ENCODE data around the gene STAB1.

The STAB1 gene, protein sequence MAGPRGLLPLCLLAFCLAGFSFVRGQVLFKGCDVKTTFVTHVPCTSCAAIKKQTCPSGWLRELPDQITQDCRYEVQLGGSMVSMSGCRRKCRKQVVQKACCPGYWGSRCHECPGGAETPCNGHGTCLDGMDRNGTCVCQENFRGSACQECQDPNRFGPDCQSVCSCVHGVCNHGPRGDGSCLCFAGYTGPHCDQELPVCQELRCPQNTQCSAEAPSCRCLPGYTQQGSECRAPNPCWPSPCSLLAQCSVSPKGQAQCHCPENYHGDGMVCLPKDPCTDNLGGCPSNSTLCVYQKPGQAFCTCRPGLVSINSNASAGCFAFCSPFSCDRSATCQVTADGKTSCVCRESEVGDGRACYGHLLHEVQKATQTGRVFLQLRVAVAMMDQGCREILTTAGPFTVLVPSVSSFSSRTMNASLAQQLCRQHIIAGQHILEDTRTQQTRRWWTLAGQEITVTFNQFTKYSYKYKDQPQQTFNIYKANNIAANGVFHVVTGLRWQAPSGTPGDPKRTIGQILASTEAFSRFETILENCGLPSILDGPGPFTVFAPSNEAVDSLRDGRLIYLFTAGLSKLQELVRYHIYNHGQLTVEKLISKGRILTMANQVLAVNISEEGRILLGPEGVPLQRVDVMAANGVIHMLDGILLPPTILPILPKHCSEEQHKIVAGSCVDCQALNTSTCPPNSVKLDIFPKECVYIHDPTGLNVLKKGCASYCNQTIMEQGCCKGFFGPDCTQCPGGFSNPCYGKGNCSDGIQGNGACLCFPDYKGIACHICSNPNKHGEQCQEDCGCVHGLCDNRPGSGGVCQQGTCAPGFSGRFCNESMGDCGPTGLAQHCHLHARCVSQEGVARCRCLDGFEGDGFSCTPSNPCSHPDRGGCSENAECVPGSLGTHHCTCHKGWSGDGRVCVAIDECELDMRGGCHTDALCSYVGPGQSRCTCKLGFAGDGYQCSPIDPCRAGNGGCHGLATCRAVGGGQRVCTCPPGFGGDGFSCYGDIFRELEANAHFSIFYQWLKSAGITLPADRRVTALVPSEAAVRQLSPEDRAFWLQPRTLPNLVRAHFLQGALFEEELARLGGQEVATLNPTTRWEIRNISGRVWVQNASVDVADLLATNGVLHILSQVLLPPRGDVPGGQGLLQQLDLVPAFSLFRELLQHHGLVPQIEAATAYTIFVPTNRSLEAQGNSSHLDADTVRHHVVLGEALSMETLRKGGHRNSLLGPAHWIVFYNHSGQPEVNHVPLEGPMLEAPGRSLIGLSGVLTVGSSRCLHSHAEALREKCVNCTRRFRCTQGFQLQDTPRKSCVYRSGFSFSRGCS (N-terminal part only)

DNA sequence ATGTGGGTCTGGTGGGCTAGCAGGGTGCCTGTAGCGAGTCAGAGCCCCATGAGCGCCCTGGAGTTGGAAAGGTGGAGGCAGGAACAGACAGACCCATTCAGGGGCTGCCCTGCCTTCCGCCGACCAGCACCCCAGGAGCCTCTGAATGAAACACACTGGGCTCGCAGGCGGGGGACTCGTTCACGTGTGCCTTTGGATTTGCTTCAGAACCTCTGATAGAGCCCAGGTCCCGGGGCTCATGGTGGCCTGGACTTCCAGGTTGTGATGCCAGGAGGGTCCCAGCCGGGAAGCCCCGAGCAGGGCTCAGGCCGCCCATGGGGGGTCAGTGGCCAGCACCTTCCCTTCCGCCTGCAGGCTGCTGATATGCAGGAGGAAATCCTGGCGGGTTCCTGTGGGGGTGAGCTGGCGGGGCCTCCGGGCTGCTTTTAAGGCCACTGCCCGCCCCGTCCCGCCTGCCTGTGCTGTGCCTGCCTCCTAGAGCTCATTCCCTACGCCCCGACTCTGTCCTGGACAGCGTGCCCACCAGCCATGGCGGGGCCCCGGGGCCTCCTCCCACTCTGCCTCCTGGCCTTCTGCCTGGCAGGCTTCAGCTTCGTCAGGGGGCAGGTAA, at the start of gene STAB1:
Gene STAB1, plus strand, starts transcription at position 453 of the 610 bp plus-strand sequence. Its CDS starts 76 bp downstream, at position 529.
- no peak for FAIRE-seq

DNA sequence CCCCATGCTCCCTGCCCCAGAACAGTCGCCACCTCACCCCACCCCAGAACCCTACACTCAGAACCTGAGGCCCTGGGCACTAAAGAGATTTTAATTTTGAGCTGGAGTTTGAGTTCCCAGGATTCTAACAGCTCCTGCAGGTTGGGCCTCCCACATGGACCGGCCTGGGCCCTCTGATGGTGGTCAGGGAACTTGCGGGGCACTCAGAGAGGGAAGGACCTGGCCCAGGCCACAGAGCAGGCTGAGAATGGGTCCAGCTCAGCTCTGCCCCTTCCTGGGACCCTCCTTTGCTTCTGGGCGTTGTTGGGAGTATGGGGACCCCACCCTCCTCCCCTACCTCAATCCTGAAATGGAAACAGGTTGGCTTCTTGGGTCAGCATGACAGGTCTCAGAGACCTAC, 49.1 kb upstream of the STAB1 start:
- no peak for FAIRE-seq

DNA sequence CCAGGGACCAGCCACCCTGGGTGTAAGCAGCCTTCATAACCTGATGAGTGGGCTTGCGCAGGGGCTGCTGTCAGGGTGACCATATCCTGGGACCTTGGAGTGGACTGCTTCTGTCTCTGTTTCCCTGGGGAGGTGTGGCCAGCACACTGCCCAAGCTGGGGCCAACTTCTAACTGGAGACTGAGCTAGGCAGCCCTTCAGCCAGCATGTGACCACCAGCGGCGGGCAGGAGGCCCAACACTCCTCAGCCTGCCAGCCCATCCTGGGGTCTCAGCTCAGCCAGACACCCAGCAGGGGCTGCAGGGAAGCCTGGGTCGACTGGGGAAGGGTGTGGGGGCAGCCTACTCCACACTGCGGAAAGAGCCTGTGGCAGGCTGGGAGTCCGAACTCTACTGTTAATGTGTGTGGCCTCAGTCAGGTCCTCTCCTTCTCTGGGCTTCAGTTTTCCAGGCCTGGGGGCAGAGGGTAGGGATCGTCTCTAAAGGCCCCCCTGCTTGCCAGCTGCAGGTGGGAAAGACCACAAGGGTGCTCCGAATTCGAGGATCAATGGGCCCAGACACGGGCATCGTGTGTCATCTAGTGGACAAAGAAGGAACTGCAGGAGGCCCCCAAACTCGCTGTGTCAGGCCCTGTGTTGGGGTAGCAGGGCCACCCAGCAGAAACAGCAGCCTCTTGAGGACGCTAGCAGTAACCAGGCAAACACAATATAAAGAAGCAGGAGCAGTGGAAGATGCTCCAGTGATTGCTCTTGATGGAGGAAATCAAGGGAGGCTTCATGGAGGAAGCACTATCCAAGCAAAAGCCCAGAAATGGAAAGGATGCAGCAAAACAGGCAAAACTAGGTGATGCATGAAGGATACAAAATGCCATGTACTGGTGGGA, 48.3 kb upstream of the STAB1 start:
- no peak for FAIRE-seq

DNA sequence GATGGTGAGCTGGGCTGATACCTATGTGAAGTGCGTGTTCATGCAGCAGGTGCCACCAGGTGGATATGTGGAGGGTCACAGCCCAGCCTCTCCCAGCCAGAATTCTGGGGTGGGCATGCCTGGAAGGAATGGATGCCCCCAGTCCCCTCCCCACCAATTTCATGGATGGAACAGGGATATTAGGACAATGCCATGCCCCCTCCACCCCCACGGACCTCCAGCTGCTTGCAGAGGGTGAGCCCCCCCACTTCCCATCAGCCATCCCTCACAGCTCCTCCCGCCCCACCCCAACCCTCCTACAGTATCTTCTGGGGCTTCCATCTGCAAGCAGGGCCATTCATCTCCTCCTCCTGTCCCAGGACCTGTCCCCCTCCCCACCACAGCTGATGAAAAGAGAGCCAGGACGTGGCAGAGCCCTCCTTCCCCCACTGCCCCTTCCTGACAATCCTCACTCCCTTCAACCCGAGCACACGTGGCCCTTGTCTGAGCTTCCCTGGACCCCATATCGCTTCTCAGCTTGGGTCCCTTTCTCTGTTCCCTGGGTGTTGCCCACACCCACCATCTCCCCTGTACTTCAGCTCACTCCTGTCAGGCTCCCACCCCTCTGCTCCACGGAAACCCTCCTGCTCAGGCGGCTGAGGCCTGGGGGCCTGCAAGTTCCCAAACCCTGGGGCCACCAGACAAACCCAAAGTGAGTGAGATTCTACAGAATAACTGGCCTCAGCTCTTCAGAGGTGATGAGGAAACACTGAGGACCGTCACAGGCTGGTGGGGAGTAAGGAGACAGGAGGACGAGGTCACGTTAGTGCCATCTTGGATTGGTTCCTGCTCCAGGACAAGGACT, 47.4 kb upstream of the STAB1 start:
- FAIRE-seq, result no peak

DNA sequence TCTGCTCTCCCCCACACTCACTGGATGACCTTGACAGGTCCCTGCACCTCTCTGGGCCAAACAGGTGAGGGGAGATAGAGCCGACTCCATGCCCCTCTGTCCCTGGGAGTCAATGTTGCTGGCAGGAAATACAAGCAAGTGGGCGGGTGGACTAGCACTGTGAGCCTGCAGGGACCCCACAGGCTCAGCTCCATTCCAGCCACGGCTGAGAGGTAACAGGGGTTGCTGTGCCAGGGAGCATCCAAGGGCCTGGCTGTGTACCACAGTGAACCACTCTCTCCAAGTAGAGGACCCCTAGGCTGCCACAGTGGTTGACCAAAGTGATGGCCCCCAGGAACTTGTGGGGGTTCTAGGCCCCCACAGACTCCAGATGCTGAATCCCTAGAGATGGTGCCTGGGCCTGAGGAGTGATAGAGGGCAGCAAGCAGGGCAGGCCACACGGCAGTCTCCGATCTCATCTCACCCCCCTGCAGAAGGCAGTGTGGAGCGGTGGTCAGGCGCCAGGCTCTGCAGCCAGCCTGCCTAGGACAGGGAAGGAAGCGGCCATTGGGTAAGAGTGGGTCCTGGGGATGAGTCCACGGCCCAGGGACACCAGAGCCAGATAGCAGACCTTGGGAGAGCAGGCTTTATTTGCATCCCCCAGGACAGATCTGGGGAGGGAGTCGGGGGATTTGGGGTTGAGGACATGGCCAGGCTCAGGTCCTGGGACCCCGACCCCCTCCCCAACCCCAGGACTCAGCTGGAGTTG, 44.5 kb upstream of the STAB1 start:
- no peak for FAIRE-seq

DNA sequence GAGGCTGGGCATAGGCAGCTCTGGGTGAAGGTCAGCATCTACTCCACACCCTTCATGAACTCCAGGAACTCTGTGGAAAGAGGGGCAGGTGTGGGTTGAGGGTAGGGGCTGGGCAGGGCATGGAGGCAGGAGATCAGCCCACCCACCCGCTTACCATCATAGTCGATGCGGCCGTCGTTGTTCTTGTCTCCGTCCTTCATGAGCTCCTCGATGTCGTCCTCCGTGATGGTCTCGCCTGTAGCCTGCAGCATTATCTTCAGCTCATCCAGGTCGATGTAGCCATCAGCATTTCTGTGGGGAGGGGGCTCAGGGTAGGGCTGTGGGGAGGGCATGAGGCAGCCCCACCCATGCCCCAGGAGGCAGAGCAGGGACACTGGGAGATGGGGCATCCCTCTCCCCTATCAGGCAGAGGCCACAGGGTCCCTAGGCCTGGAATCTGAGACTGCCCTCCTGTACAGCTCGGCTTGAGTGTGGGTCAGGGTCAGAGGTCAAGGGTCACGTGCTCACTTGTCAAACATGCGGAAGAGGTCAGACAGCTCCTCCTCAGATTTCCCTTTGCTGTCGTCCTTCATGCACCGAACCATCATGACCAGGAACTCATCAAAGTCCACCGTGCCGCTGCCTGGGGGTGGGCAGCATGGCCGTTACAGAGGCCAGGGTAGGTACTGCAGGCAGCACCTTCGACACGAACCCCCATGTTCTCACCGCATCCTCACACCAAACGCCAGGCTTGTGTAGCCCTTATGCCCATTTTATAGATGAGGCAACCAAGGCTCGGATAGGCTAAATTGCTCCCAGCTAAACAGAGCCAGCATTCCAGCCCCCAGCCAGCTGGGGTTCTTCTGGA, 43.7 kb upstream of the STAB1 start:
- no peak for FAIRE-seq

DNA sequence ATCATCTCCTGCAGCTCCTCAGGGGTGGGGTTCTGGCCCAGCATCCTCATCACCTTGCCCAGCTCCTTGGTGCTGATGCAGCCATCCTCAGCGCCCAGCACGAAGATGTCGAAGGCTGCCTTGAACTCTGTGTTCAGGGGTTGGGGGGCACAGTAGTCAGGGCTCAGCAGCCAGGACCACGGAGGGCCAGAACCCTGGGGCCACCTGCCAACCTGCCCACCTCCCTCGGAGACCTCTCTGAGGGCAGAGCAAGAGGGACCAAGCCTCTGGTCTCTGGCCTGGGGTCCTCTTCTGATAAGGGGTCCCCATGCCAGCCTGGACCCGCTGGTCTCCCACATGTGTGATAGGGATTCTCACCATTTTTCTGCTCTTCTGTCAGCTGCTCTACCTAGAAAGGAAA, 43.0 kb upstream of the STAB1 start:
- no peak for FAIRE-seq

DNA sequence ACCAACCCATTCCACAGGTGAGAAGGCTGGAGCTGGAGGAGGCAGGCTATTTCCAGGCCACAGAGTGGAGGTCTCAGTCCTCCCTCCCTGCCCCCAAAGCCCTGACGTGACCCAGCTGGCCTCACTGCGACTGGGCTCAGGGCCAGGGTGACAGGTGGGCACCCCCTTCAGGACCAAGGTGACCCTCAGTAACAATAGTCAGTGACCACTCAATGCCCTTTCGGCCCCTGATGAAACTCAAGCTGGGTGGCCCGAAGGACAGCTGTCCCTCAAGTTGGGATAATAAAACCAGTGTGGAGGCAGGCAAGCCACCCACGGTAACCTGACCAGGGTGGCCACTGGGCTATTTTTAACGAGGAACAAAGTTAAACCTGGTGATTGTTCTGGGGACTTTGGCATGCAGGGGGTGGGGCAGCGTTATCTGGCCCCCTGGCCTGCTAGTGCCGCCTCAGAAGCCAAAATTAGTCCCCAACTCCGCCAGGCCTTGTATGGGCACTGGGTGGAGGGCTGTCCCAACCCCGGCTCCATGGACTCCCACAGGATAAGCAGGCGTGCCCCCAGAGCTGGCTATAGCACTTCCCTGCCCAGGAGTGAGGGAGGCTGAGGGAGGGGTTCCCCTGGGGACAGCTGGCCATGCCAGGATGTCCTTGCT, 42.4 kb upstream of the STAB1 start:
- FAIRE-seq, result no peak

DNA sequence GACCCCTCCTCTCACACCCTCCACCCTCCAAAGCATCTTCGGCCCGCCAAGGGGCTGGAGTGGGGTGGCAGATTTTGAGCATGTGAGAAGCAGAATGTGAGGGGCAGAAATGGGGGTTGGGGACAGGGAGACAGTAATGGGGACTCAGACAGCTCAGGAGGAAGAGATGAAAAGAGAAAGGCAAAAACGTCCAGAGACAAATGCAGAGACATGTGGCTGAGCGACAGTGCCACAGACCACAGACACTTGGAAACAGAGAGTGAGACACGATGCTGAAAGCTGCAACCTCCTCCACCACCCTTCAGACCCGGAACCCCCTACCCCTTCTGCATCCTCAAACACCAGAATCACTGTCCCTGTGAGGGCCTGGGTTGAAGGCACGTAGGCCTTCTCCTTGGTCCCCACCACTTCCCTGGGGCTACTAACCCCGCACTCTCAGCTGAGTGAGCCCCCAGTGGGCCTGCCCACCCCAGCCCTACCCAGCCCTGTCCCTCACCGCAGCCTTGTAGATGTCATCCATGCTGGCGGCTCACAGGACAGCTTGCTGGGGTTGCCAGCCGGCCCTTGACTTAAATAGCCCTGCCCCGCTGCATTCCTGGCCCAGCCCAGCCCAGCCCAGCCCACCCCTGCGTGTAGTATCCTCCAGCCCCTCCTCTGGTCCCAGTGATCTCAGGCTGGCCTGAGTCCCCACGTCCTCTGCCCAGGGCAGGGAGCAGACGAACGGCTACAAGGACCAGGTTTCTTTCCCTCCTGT, 41.5 kb upstream of the STAB1 start, which contains the start of gene TNNC1:
Gene TNNC1, minus strand, starts transcription at position 546 of the 754 bp plus-strand sequence. Its CDS starts 26 bp downstream, at position 520.
- no peak for FAIRE-seq

DNA sequence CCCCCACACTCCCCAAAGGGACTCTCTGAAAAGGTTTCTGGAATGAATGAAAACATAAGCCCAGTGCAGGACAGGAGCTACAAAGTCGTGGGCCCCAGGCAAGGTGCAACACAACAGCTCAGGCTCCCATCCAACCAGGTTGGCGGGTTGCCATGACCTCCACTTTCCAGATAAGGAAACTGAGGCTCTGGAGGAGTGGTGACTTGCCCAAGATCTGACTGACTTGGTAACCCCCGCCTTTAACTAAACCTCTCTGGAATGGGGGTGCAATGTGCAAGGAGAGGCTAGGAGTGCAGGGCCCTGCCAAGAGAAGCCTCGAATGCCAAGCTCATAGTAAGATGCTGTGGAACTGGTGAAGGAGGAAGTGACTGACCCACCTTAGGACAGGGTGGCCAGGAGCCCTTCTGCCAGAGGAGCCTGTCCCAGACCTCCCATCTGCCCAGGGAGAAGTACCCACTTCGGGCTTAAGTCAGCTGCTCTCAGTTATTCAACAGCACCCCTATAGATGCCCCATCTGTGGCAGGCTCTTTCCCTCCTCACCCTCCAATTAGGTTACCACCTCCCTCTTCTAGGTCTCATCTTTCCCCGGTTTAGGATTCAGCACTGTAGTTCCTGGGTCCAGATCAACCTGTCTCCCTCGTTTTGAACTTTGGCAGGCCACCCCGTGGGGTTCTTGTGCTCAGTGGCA, 40.7 kb upstream of the STAB1 start:
- FAIRE-seq, result no peak

DNA sequence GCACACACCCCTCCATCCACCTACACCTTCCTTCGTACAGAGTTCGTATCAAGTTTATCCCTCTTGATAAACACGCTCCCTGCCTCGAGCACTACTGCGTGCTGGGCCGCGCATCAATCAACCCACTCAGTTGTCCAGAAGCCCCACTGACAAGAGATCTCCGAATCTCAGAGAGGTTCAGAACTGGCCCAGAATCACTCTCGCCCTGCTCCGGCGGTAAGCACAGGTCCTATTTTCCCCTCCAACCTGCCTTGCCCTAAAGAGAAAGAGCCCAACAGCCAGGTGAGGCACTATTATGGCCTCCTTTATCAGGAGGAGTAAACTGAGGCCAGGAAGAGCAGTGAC, 40.2 kb upstream of the STAB1 start:
- no peak for FAIRE-seq

DNA sequence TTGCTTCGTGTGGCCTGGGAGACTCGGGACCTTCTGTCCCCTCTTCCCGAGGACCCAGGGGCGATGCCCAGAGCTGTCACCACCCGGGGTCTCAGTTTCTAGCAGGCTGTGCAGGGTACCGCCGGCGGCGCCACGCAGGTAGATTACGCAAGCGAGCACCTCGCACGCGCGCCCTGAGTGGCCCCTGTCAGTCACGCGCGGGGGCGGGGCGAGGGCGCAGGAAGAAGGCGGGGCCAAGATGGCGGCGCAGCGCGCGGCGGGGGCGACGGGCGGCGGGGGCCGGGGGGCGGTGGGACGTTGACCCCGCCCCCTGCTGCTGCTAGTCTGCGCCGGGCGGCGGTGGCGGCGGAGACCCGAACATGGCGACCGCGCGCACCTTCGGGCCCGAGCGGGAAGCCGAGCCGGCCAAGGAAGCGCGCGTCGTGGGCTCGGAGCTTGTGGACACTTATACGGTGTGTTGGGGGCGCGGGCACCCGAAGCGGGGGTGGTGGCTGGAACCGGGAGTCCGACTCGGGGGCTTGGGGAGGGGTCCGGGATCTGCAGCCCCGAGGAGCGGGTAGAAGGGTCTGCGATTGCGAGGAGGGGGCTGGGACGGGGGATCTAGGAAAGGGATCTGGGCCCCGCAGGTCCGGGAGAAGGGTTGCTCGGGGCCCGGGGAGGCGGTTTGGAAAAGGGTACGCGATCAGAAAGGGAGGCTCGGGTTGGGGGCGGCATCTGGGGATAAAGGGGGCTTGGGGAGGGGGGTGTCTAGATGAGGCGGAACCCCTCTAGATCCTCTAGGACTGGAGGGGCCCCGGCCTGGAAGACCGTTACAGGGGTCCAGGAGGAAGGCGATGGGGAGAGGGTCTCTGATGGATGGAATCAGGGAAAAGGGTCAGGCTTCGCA, 39.6 kb upstream of the STAB1 start, which contains the start of gene NISCH:
Gene NISCH, plus strand, starts transcription at position 322 of the 886 bp plus-strand sequence. Its CDS starts 38 bp downstream, at position 360.
- FAIRE-seq, result no peak

DNA sequence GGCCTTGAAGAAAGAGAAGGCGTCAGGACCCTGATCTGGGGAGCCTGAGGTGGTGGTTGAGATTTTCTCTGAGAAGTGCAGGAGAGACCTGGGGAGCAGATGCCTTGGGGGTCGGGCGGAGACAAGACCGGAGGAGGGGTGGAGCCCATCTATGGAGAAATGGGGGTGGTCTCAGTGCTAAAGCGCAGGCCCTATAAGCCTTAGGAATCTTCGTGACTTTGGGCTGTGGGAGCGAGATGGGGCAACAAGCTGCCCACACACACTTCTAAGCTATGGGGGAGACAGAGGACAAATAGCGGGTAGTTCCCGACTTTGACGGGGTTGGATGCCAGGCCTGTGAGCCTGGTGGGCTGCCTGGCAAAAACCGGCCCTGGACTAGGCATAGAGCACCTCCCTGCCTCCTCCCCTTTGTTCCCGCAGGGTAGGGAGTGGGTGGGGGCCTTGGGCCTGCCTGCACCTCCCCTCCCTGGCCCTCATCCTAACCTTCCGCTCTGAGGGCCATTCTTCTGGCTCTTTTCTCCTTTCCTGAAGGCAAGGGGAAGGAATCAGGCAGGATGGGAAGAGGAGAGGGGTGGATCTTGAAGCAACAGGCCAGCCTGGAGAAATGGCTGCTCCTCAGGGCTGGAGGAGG, 38.9 kb upstream of the STAB1 start:
- FAIRE-seq, result no peak

DNA sequence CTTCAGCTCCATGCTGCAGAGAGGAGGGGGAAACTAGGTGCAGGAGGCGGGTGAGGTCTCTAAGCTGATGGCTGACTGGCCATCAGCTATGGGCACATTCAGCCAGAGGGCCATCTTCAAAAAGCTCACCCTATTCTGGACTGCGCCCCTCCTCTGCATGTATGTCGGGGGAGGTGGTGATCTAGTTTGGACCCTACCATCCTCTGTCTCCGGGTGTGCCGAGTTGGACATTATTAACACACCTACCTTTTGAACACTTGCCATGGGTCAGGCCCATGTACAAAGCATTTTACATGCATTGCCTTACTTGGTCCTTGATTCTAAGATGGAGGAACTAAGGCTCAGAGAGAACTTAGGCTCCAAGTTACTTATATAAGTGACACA, 38.3 kb upstream of the STAB1 start:
- FAIRE-seq, result no peak

All from A204.1 (cell line).